Spleen (tissue), 11 donors: Measurements from ENCODE around the gene CARD19. TPM values are rescaled to one million over a fixed set of nuclear protein-coding genes. Genes with fewer than 3 reads are reported as not detected.

ENCODE experiments used
- DNase-seq: peaks from one replicate; pipeline ENCODE4 v3.0.0-alpha.2; 2020
- H3K27ac ChIP-seq, 8 donors: fragments of 200-600 bp; sonication (generic) in 7 of 8; 1 replicate in 4 of 8; 2 replicates in 4 of 8; pipeline versions ENCODE4 v1.5.0 to v1.8.0; 2016 to 2021; ENCODE audit warnings: inconsistent platforms in 4 of 8, mild to moderate bottlenecking in 4 of 8, moderate library complexity in 1 of 8
- H3K27me3 ChIP-seq, 7 donors: fragments of 200-600 bp; sonication (generic) in 6 of 7; replicated peaks in 1 of 7; 1 replicate in 4 of 7; 2 replicates in 3 of 7; pipeline versions ENCODE4 v1.5.0 to v1.8.0; 2016 to 2021; ENCODE audit warnings: inconsistent platforms in 3 of 7, mild to moderate bottlenecking in 1 of 7
- H3K36me3 ChIP-seq, 6 donors: fragments of 200-600 bp; sonication (generic) in 5 of 6; 1 replicate in 4 of 6; 2 replicates in 2 of 6; pipeline versions ENCODE4 v1.5.0 to v1.8.0; 2016 to 2021; ENCODE audit warnings: inconsistent platforms in 2 of 6
- H3K4me1 ChIP-seq, 6 donors: fragments of 200-600 bp; sonication (generic) in 5 of 6; 1 replicate in 3 of 6; 2 replicates in 3 of 6; pipeline versions ENCODE4 v1.5.0 to v1.8.0; 2016 to 2021; ENCODE audit warnings: inconsistent platforms in 3 of 6
- H3K4me3 ChIP-seq, 8 donors: fragments of 200-600 bp; sonication (generic) in 7 of 8; 1 replicate in 4 of 8; 2 replicates in 4 of 8; pipeline versions ENCODE4 v1.5.0 to v1.8.0; 2016 to 2021; ENCODE audit warnings: inconsistent platforms in 4 of 8, mild to moderate bottlenecking in 4 of 8, moderate library complexity in 2 of 8
- H3K9me3 ChIP-seq, 8 donors: fragments of 200-600 bp; sonication (generic) in 7 of 8; 1 replicate in 4 of 8; 2 replicates in 4 of 8; pipeline versions ENCODE4 v1.5.0 to v1.8.0; 2016 to 2021; ENCODE audit warnings: inconsistent platforms in 4 of 8
- POLR2A ChIP-seq, 3 donors: fragments of 450-650 bp; IDR thresholded peaks; one replicate each; pipeline ENCODE4 v1.5.1; 2017; ENCODE audit warnings: antibody characterized with exemption in 3 of 3, mild to moderate bottlenecking in 1 of 3
- POLR2AphosphoS5 ChIP-seq, 3 donors: sonication (generic); formaldehyde crosslinking; IDR thresholded peaks; one replicate each; pipeline ENCODE4 v1.5.1; 2017; ENCODE audit warnings: antibody characterized with exemption in 3 of 3
- WGBS, 5 donors: extraction: QIAGEN DNeasy Blood & Tissue Kit in 3 of 5; methylation state at CpG; one replicate each; pipeline versions ENCODE4 v1.1.5 to v1.1.7; 2013 to 2018; 5-methylcytosine and 5-hydroxymethylcytosine counted together
- intact Hi-C: fragments of 100-400 bp; cut with DNase I; formaldehyde crosslinking; loops from one replicate; pipeline ENCODE4 v1.15.0; 2023; ENCODE audit warnings: low total_unique reads
- polyA plus RNA-seq, 3 donors: library from polyadenylated mRNA; stranded (reverse); fragments of 200-250 nt; gene quantifications; one replicate each; pipeline ENCODE4 v1.2.1, GENCODE V29; 2013
- total RNA-seq, 7 donors: library from RNA; depleted of rRNA in 3 of 7; stranded (reverse); fragments of >200 nt in 3 of 7; fragmentation: NEBNext Ultra II Directional in 4 of 7; extraction: Animal tissue kit (Norgen Biotek cat#: 25700) in 4 of 7; gene quantifications; one replicate each; pipeline versions ENCODE4 v1.1.0 to v1.2.1, GENCODE V29; 2016 to 2021
- TF ChIP-seq, protein P1 (sequence below), 11 experiments: fragments of 200-600 bp in 7 of 11; fragments of 450-650 bp in 4 of 11; sonication (generic) in 4 of 11; IDR thresholded peaks in 8 of 11; conservative IDR thresholded peaks in 3 of 11; 1 replicate in 7 of 11; 2 replicates in 4 of 11; pipeline versions ENCODE4 v1.4.0 to v1.8.0; 2016 to 2021; ENCODE audit warnings: antibody characterized with exemption in 11 of 11, inconsistent platforms in 4 of 11, mild to moderate bottlenecking in 1 of 11
- donor health status: healthy with polysubstance abuse.
- donor health status: DM: no; HTN: no; CAD: no; lungs with moderate emphysema.
- donor health status: DM: no; HTN: no; CAD: no.
- donor health status: Bipolar disorder and iron deficiency.
- donor health status: healthy.
- donor health status: DM: no; HTN: no; CAD: no.
- donor health status: DM: yes; HTN: yes; CAD: no.

The CARD19 gene
- total and polyA plus RNA-seq, 10 donors, result 21.7 to 78.8 (median 39.2) TPM

DNA sequence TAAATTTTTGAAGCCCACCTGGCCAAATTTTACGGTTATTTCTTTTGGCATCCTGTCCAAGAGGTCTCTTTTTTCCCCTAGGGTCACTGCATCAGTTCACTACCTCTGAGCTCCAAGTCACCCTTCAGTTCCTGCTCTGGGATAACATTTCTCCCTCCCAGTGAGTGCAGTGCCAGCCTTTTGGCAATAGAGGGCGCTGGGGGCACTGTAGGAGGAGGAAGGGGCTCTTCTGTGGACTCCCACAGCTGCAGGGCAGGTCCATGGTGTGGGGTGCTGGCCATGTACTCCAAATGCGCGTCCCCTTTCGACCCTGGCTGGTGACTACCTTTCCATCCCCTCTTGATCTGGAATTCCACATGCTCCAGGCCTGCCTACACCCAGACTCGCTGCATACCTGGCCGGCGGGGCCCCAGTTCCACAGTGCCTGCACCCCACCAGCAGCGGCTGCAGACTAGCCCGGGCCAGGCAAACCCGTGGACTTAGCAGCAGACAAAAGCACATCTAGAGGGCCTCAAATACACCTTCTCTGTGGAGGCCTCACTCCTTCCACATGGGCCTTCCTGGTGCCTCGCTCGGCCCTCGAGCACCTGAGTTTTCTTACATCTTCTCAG is 58.4 kb downstream of the CARD19 start:
- no peak overlapping the region for H3K4me3 ChIP-seq
- intact Hi-C loops, result no loop called here
- no peak overlapping the region for H3K27ac ChIP-seq
- no peaks in the 10 kb centered on the region for H3K9me3 ChIP-seq
- H3K36me3 ChIP-seq, result no peaks in the 10 kb centered on the region
- H3K4me1 ChIP-seq, result peaks cover 0 to 6% (median 0%) of the 10 kb centered on the region in 6 donors
- TF ChIP-seq POLR2A (IDR thresholded peaks at IDR 0.05) (no peak), POLR2AphosphoS5 (IDR thresholded peaks at IDR 0.05) (no peak)
- TF ChIP-seq, protein P1, sequence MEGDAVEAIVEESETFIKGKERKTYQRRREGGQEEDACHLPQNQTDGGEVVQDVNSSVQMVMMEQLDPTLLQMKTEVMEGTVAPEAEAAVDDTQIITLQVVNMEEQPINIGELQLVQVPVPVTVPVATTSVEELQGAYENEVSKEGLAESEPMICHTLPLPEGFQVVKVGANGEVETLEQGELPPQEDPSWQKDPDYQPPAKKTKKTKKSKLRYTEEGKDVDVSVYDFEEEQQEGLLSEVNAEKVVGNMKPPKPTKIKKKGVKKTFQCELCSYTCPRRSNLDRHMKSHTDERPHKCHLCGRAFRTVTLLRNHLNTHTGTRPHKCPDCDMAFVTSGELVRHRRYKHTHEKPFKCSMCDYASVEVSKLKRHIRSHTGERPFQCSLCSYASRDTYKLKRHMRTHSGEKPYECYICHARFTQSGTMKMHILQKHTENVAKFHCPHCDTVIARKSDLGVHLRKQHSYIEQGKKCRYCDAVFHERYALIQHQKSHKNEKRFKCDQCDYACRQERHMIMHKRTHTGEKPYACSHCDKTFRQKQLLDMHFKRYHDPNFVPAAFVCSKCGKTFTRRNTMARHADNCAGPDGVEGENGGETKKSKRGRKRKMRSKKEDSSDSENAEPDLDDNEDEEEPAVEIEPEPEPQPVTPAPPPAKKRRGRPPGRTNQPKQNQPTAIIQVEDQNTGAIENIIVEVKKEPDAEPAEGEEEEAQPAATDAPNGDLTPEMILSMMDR (IDR thresholded peaks at IDR 0.05 in 8 of 11, conservative IDR thresholded peaks at IDR 0.05 in 3 of 11), result peak in 10 of 11 experiments; percentile 24 to 74 (median 58)
- no peaks in the 10 kb centered on the region for H3K27me3 ChIP-seq
- WGBS, 5 donors, result 76 to 85% (median 82%) methylated on average over 14 of the region's 14 CpGs
- peak; percentile 74 for DNase-seq

DNA sequence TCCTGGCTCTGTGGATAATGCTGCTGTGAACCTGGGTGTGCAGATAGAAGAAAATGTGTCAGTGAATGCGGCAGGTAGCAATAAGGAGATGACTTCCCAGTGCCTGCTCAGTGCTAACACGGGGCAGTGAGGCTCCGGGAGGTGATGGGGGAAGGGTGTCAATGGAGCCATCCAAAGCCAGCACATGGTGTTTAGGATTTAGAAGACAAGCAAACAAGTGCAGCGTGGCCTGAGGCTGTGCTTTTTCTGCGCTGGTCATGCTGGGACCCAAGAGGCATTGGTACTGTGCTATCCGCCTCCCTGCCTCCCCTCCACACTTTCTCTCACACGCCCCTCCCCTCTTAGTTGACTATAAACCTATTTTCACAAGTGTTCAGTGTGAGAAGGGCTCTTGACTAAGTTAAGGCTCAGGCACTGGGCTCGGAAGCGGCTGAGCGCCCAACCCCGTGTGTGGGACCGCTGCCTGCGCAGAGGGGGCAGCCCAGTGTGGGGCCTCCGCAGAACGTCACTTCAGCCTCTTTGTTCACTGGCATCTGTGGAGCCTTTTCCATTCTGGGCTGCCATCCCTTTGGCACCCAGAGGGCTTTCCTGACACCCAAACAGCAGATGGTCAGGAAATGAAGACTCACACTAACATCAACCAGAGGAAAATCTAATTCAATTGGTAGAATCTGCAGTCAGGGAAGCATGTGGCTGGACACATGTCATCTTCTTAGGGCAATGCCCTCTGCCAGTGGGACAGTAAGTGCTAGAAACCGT is 59.9 kb downstream of the CARD19 start:
- H3K9me3 ChIP-seq, result no peaks in the 10 kb centered on the region
- no peaks in the 10 kb centered on the region for H3K27me3 ChIP-seq
- intact Hi-C loops, result loop anchor here (5.0 kb wide), 1 partner anchor 146 kb away; no protein-coding TSS in a partner anchor
- TF ChIP-seq POLR2A (IDR thresholded peaks at IDR 0.05) (no peak), POLR2AphosphoS5 (IDR thresholded peaks at IDR 0.05) (no peak)
- TF ChIP-seq, protein P1 (IDR thresholded peaks at IDR 0.05 in 8 of 11, conservative IDR thresholded peaks at IDR 0.05 in 3 of 11), result no peak
- peaks cover 0 to 13% (median 8%) of the 10 kb centered on the region in 6 donors for H3K4me1 ChIP-seq
- no peak for DNase-seq
- WGBS, 5 donors, result 85 to 93% (median 91%) methylated on average over 16 of the region's 16 CpGs
- H3K27ac ChIP-seq, result no peak overlapping the region
- H3K36me3 ChIP-seq, result no peaks in the 10 kb centered on the region
- no peak overlapping the region for H3K4me3 ChIP-seq

DNA sequence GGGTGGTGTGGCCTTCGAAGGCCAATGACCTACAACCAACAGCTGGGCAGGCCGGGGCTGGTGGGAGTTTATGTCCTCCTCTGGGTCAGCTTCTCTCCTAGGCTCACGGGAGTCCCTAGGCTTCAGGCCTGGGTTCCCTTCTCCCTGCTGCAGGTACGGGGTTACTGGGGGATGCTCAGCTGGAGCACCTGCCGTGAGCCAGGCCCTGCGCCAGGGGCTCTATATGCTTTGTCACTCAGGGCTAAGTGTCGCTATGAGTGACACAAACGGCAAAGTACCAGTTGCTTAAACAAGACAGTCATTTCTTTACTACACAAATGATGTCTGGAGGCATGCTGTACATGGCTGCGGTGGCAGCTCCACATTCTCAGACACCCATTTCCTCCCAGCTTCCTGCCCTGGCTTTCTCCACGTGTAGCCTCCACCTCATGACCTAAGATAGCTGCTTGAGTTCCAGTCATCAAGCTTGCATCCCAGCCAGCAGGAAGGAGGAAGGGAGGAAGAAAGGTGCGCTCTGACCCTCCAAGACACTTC is 60.5 kb downstream of the CARD19 start:
- no peaks in the 10 kb centered on the region for H3K36me3 ChIP-seq
- H3K9me3 ChIP-seq, result no peaks in the 10 kb centered on the region
- TF ChIP-seq POLR2AphosphoS5 (IDR thresholded peaks at IDR 0.05), result no peak
- TF ChIP-seq POLR2A (IDR thresholded peaks at IDR 0.05), result no peak
- TF ChIP-seq, protein P1 (IDR thresholded peaks at IDR 0.05 in 8 of 11, conservative IDR thresholded peaks at IDR 0.05 in 3 of 11), result no peak
- H3K27me3 ChIP-seq, result no peaks in the 10 kb centered on the region
- intact Hi-C loops, result loop anchor here (5.0 kb wide), 1 partner anchor 146 kb away; no protein-coding TSS in a partner anchor
- DNase-seq, result no peak
- WGBS, 5 donors, result 53 to 74% (median 69%) methylated on average over 10 to 11 of the region's 11 CpGs
- no peak overlapping the region for H3K27ac ChIP-seq
- peaks cover 0 to 13% (median 8%) of the 10 kb centered on the region in 6 donors for H3K4me1 ChIP-seq
- H3K4me3 ChIP-seq, result no peak overlapping the region
